A549 (cell line): ENCODE results near the gene PROC. TPM values are rescaled to one million over a fixed set of nuclear protein-coding genes. Genes with fewer than 3 reads are reported as not detected.

ENCODE experiments used
- ATAC-seq, 2 experiments: fragments of 200-7000 bp in 1 of 2; fragments of >200 bp in 1 of 2; cut with Nextera tagmentation in 1 of 2; cut with Tn5 transposase in 1 of 2; 3 replicates each; pipeline versions ENCODE4 v1.8.0 to v1.9.1; 2018 to 2020; ENCODE audit warnings: mild to moderate bottlenecking in 1 of 2, moderate library complexity in 1 of 2
- CTCF ChIA-PET: fragments of 300-600 bp; sonication (Branson Sonifier 250); formaldehyde crosslinking; extraction: SDS; loops from one replicate; lab custom pipeline; 2021; ENCODE audit warnings: antibody characterized with exemption, inconsistent platforms; lab: Yijun Ruan, JAX
- POLR2A ChIA-PET: fragments of 350-600 bp; formaldehyde crosslinking; extraction: SDS; loops from one replicate; lab custom pipeline; 2021; ENCODE audit warnings: antibody characterized with exemption, inconsistent platforms; lab: Yijun Ruan, JAX
- DNase-seq, 2 experiments: peaks; one replicate each; pipeline versions ENCODE4 v3.0.0 to v3.0.0-alpha.2; 2011 to 2016; ENCODE audit warnings: low read depth in 1 of 2, low spot score in 1 of 2
- FAIRE-seq: peaks from 2 replicates; lab custom pipeline; 2011; peaks lifted over from hg19 to GRCh38; lab: Jason Lieb, UNC
- H3K27ac ChIP-seq, 2 experiments: fragments of >200 bp; sonication (Bioruptor Twin); formaldehyde crosslinking; 3 replicates each; pipeline ENCODE4 v1.5.1; 2016 to 2017
- H3K4me1 ChIP-seq: fragments of >200 bp; sonication (Bioruptor Twin); formaldehyde crosslinking; 3 replicates; pipeline ENCODE4 v1.6.1; 2016
- H3K4me2 ChIP-seq: fragments of >200 bp; sonication (Bioruptor Twin); formaldehyde crosslinking; 3 replicates; pipeline ENCODE4 v1.6.1; 2016
- H3K4me3 ChIP-seq: fragments of >200 bp; sonication (Bioruptor Twin); formaldehyde crosslinking; 3 replicates; pipeline ENCODE4 v1.5.1; 2016
- H3K9me3 ChIP-seq: fragments of >200 bp; sonication (Bioruptor Twin); formaldehyde crosslinking; 3 replicates; pipeline ENCODE4 v1.6.1; 2016
- CBX8 ChIP-seq: fragments of 200-600 bp; sonication (generic); IDR thresholded peaks from 2 replicates; pipeline ENCODE4 v1.6.1; 2016
- HOXA7 ChIP-seq: fragments of 250-450 bp; sonication (Bioruptor Pico); IDR thresholded peaks from 2 replicates; pipeline ENCODE4 v1.5.0; 2020; ENCODE audit warnings: mild to moderate bottlenecking, moderate library complexity
- NPAS2 ChIP-seq: fragments of 250-450 bp; sonication (Bioruptor Pico); IDR thresholded peaks from 2 replicates; pipeline ENCODE4 v1.8.0; 2022; ENCODE audit warnings: mild to moderate bottlenecking, moderate library complexity, borderline replicate concordance
- NR3C1 ChIP-seq: fragments of >200 bp; sonication (Bioruptor Twin); formaldehyde crosslinking; IDR thresholded peaks from 3 replicates; pipeline ENCODE4 v1.6.1; 2017
- PHF8 ChIP-seq: fragments of 200-600 bp; sonication (generic); IDR thresholded peaks from 2 replicates; pipeline ENCODE4 v1.6.1; 2016; ENCODE audit warnings: low read depth, mild to moderate bottlenecking, antibody characterized with exemption, moderate library complexity, borderline replicate concordance
- POLR2AphosphoS2 ChIP-seq: conservative IDR thresholded peaks from 2 replicates; pipeline ENCODE4 v1.6.1; 2012; ENCODE audit warnings: low read length, improper control_type of control experiment, inconsistent platforms
- RARB ChIP-seq: fragments of 250-450 bp; sonication (Bioruptor Pico); IDR thresholded peaks from 2 replicates; pipeline ENCODE4 v1.8.0; 2021; ENCODE audit warnings: mild to moderate bottlenecking, moderate library complexity
- TP53 ChIP-seq: fragments of 250-450 bp; sonication (Bioruptor Pico); IDR thresholded peaks from 2 replicates; pipeline ENCODE4 v1.5.0; 2021; ENCODE audit warnings: mild to moderate bottlenecking, moderate library complexity
- WGBS: methylation state at CpG from one replicate; pipeline ENCODE4 v1.1.6; 2017; ENCODE audit errors: missing lambda C conversion rate; 5-methylcytosine and 5-hydroxymethylcytosine counted together
- polyA plus RNA-seq, 4 experiments: library from polyadenylated mRNA; depleted of rRNA in 3 of 4; stranded (reverse); fragments of >200 nt; fragmentation: RNase III in 1 of 4; extraction: RNeasy Plus Mini Kit Qiagen cat#74134 plus additional on column Dnase treatment in 1 of 4; gene quantifications; 2 replicates in 3 of 4; 3 replicates in 1 of 4; pipeline ENCODE4 v1.2.3, GENCODE V29; 2011 to 2017
- TF ChIP-seq, protein P1 (sequence below): fragments of >200 bp; sonication (Bioruptor Twin); formaldehyde crosslinking; IDR thresholded peaks from 3 replicates; pipeline ENCODE4 v1.6.1; 2016
- TF ChIP-seq, protein P2 (sequence below): fragments of 250-450 bp; sonication (Bioruptor Pico); IDR thresholded peaks from 2 replicates; pipeline ENCODE4 v1.5.0; 2021; ENCODE audit warnings: mild to moderate bottlenecking, moderate library complexity, borderline replicate concordance
- TF ChIP-seq, protein P3 (sequence below): IDR thresholded peaks from 2 replicates; pipeline ENCODE4 v1.6.1; 2012
- TF ChIP-seq, protein P4 (sequence below): IDR thresholded peaks from 2 replicates; pipeline ENCODE4 v1.6.1; 2012
- TF ChIP-seq, protein P5 (sequence below): fragments of >200 bp; sonication (Bioruptor Twin); formaldehyde crosslinking; IDR thresholded peaks from 2 replicates; pipeline ENCODE4 v1.6.1; 2016

The PROC gene
- polyA plus RNA-seq, 2 of the 4 experiments (the other 2 are of a cell fraction): 2.0 to 7.9 TPM

DNA sequence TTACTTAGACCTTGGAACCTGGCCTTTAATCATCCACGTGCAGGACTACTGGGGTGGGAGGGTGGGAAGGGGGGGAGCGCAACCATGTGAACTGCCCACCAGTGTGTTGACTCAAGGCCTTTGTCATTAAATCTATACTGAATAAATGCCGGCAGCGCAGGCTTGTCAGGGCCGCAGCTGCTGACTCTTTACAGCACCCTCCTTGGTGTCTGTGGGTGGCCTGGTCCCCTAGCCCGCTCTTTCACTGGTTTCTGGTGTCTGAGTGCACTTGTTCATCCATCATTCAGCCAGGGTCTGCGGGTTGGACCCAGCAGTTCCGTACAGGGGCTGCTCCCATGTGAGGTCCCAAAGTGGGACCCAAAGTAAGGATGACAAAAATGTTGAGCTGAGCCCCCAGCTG lies 42.0 kb upstream of the PROC start:
- DNase-seq: no peak
- ChIA-PET POLR2A (interaction anchor here (0.6 kb wide), 1 partner anchor 79 kb away, joined by 5 read pairs; no protein-coding TSS in a partner anchor), CTCF (interaction anchor here (1.5 kb wide), 1 partner anchor 9 kb away, joined by 3 read pairs; no protein-coding TSS in a partner anchor)
- Histone ChIP-seq H3K4me3 (no peak overlapping the region), H3K4me2 (no peak overlapping the region), H3K27ac (no peak overlapping the region), H3K9me3 (peaks cover 8% of the 10 kb centered on the region; the same call in 1 of the 3 replicates), H3K4me1 (peaks cover 19% of the 10 kb centered on the region; the same call in 2 of the 3 replicates)
- WGBS: 73% methylated on average over 8 of the region's 8 CpGs
- no peak for TF ChIP-seq POLR2AphosphoS2
- TF ChIP-seq, protein P1, sequence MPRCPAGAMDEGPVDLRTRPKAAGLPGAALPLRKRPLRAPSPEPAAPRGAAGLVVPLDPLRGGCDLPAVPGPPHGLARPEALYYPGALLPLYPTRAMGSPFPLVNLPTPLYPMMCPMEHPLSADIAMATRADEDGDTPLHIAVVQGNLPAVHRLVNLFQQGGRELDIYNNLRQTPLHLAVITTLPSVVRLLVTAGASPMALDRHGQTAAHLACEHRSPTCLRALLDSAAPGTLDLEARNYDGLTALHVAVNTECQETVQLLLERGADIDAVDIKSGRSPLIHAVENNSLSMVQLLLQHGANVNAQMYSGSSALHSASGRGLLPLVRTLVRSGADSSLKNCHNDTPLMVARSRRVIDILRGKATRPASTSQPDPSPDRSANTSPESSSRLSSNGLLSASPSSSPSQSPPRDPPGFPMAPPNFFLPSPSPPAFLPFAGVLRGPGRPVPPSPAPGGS: no peak
- TF ChIP-seq, protein P2, sequence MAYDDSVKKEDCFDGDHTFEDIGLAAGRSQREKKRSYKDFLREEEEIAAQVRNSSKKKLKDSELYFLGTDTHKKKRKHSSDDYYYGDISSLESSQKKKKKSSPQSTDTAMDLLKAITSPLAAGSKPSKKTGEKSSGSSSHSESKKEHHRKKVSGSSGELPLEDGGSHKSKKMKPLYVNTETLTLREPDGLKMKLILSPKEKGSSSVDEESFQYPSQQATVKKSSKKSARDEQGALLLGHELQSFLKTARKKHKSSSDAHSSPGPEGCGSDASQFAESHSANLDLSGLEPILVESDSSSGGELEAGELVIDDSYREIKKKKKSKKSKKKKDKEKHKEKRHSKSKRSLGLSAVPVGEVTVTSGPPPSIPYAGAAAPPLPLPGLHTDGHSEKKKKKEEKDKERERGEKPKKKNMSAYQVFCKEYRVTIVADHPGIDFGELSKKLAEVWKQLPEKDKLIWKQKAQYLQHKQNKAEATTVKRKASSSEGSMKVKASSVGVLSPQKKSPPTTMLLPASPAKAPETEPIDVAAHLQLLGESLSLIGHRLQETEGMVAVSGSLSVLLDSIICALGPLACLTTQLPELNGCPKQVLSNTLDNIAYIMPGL (CRISPR knock-in tag): no peak
- no peak for TF ChIP-seq NPAS2 (CRISPR knock-in tag)
- TF ChIP-seq, protein P3, sequence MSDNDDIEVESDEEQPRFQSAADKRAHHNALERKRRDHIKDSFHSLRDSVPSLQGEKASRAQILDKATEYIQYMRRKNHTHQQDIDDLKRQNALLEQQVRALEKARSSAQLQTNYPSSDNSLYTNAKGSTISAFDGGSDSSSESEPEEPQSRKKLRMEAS: no peak
- no peak for TF ChIP-seq NR3C1
- no peak for TF ChIP-seq CBX8
- no peak for TF ChIP-seq RARB (CRISPR knock-in tag)
- TF ChIP-seq, protein P4, sequence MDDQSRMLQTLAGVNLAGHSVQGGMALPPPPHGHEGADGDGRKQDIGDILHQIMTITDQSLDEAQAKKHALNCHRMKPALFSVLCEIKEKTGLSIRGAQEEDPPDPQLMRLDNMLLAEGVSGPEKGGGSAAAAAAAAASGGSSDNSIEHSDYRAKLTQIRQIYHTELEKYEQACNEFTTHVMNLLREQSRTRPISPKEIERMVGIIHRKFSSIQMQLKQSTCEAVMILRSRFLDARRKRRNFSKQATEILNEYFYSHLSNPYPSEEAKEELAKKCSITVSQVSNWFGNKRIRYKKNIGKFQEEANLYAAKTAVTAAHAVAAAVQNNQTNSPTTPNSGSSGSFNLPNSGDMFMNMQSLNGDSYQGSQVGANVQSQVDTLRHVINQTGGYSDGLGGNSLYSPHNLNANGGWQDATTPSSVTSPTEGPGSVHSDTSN: no peak
- TF ChIP-seq PHF8: no peak
- FAIRE-seq: no peak
- no peak; a peak in 1 of 6 replicates for ATAC-seq

DNA sequence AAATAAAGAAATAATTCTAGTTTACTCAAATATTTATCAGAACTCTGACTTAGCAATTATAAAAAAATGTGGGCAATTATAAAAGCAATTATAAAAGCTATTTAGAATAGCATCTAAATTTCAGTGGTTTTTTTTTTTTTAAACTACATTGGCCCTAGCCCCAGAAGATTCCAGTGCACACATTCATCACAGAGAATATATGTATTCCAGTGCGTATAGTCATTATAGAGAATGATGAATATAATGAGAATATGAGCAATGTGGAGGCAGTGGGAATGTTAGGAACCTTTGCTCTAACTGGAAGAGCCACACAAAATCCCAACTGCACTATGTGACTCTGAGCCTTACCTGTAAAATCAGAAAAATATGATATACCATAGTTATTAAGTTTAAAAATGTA lies 41.0 kb upstream of the PROC start:
- H3K4me1 ChIP-seq: peaks cover 29% of the 10 kb centered on the region
- 89% methylated on average over 1 of the region's 1 CpG for WGBS
- DNase-seq (no peak), ATAC-seq (no peak), FAIRE-seq (no peak)
- peaks cover 8% of the 10 kb centered on the region; the same call in 1 of the 3 replicates for H3K9me3 ChIP-seq
- ChIA-PET CTCF (interaction anchor here (0.6 to 2.7 kb wide), 2 partner anchors 38 to 119 kb away, joined by 4 to 10 read pairs; no protein-coding TSS in a partner anchor), POLR2A (no interaction called here)
- no peak overlapping the region for H3K4me3 ChIP-seq
- H3K4me2 ChIP-seq: no peak overlapping the region
- H3K27ac ChIP-seq: no peak overlapping the region
- no peak for TF ChIP-seq HOXA7 (CRISPR knock-in tag)
- TF ChIP-seq TP53 (CRISPR knock-in tag): no peak
- TF ChIP-seq, protein P5, sequence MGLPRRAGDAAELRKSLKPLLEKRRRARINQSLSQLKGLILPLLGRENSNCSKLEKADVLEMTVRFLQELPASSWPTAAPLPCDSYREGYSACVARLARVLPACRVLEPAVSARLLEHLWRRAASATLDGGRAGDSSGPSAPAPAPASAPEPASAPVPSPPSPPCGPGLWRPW: no peak

DNA sequence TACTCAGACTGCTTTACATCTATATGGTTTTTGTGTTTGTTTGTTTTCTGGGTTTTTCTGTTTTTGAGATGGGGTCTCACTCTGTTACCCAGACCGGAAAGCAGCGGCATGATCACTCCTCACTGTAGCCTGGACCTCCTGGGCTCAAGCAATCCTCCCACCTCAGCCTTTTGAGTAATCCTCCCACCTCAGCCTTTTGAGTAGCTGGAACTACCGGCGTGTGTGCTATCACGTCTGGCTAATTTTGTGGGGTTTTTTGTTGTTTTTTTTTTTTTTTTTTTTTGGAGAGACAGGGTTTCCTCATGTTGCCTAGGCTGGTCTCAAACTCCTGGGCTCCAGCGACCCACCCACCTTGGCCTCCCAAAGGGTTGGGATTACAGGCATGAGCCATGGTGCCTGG lies 39.5 kb upstream of the PROC start:
- peaks cover 33% of the 10 kb centered on the region for H3K4me1 ChIP-seq
- POLR2A ChIA-PET: no interaction called here
- CTCF ChIA-PET: interaction anchor here (0.6 to 2.7 kb wide), 4 partner anchors 17 to 100 kb away, joined by 3 to 10 read pairs (median 5); no protein-coding TSS in a partner anchor
- no peak for TF ChIP-seq RARB (CRISPR knock-in tag)
- no peak overlapping the region for H3K4me2 ChIP-seq
- DNase-seq (no peak), ATAC-seq (no peak), FAIRE-seq (no peak)
- H3K9me3 ChIP-seq: peaks cover 3% of the 10 kb centered on the region; the same call in 1 of the 3 replicates
- H3K4me3 ChIP-seq: no peak overlapping the region
- 91% methylated on average over 6 of the region's 6 CpGs for WGBS
- H3K27ac ChIP-seq: no peak overlapping the region
